Astrocyte of the hippocampus (primary cell): ENCODE data around the gene SAMD4A.
A peak's percentile ranks its signal among the peaks of the same experiment; 100 is the strongest.
"Not testable (repeated sequence)": the region's sequence is repeated elsewhere in the genome, so short reads cannot be mapped to it uniquely, and the experiment has no call there.

ENCODE experiments used
- DNase-seq: peaks from one replicate; pipeline ENCODE4 v3.0.0; 2011; ENCODE audit warnings: low read depth, low spot score

SAMD4A gene

GRCh38 chr14:54728700-54729527 lies 162.0 kb downstream of the SAMD4A start:
- no peak for DNase-seq

- peak; percentile 45 for DNase-seq
Observed at GRCh38 chr14:54730156-54730961, 163.4 kb downstream of the SAMD4A start.

GRCh38 chr14:54734966-54735365 lies 168.0 kb downstream of the SAMD4A start:
- DNase-seq = no peak

- DNase-seq = peak; percentile 18
Observed at GRCh38 chr14:54735424-54735823, 168.5 kb downstream of the SAMD4A start.

- peak; percentile 68 for DNase-seq
Observed at GRCh38 chr14:54737132-54737711, 170.3 kb downstream of the SAMD4A start.

GRCh38 chr14:54738009-54738408 lies 171.1 kb downstream of the SAMD4A start:
- no peak for DNase-seq

GRCh38 chr14:54739514-54739913 lies 172.6 kb downstream of the SAMD4A start:
- no peak for DNase-seq

- DNase-seq = no peak
Observed at GRCh38 chr14:54742492-54743350, 175.8 kb downstream of the SAMD4A start.

- no peak for DNase-seq
Observed at GRCh38 chr14:54743382-54743781, 176.5 kb downstream of the SAMD4A start.

GRCh38 chr14:54746019-54746418 lies 179.1 kb downstream of the SAMD4A start:
- no peak for DNase-seq

GRCh38 chr14:54747616-54748015 lies 180.7 kb downstream of the SAMD4A start:
- no peak for DNase-seq

GRCh38 chr14:54749180-54749579 lies 182.3 kb downstream of the SAMD4A start:
- no peak for DNase-seq

- DNase-seq = no peak
Observed at GRCh38 chr14:54749727-54750126, 182.8 kb downstream of the SAMD4A start.

GRCh38 chr14:54752611-54753010 lies 185.7 kb downstream of the SAMD4A start:
- DNase-seq = not testable (repeated sequence)

- DNase-seq = not testable (repeated sequence)
Observed at GRCh38 chr14:54753396-54753795, 186.5 kb downstream of the SAMD4A start.

- no peak for DNase-seq
Observed at GRCh38 chr14:54754116-54754622, 187.2 kb downstream of the SAMD4A start.

- DNase-seq = no peak
Observed at GRCh38 chr14:54754623-54755386, 187.9 kb downstream of the SAMD4A start.

GRCh38 chr14:54756656-54757392 lies 189.9 kb downstream of the SAMD4A start:
- no peak for DNase-seq

GRCh38 chr14:54758041-54758440 lies 191.1 kb downstream of the SAMD4A start:
- DNase-seq = no peak
